Superior temporal gyrus (tissue), 1 donor: Measurements from ENCODE around the gene GLI2.

Experiments
- DNase-seq: peaks from one replicate; pipeline ENCODE4 v3.0.0-alpha.2; 2016; ENCODE audit errors: extremely low spot score

The GLI2 gene

DNA sequence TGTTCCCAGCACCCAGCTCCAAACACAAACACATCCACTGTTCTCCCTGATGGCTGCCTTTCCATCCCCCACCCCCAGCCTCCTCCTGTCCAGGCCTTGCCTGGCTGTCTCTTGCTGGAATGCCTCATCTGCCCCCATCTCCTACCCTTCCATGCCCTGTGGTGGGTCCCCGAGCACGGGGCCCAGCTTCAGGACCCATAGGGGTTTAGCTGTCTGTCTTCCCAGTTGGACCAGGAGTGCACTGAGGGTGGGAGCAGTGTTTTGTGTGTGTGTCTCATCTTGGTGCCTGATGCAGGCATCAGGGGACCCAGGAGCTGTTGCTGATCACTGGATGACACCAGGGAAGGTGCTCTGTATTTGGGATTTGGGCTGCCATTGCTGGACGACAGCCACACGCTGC is 34.5 kb downstream of the GLI2 start:
- no peak for DNase-seq

DNA sequence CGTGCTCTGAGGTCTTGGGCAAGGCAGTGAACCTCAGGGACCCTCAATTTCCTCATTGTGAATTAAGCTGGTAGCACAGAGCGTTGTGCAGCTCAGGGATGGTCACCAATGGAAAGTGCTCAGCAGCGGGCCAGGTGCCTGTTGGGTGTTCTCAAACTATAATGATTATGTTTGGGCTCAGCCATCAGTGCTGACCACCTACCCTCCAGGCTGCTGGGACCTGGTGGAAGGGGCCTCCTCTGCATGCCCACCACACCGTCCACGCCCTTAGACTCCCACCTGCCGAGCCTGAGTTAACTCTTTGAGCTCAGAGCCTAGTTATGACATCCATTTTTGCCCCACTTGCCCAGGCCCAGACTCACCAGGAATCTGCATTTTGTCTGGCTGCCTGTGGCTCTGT is 35.0 kb downstream of the GLI2 start:
- DNase-seq = no peak

DNA sequence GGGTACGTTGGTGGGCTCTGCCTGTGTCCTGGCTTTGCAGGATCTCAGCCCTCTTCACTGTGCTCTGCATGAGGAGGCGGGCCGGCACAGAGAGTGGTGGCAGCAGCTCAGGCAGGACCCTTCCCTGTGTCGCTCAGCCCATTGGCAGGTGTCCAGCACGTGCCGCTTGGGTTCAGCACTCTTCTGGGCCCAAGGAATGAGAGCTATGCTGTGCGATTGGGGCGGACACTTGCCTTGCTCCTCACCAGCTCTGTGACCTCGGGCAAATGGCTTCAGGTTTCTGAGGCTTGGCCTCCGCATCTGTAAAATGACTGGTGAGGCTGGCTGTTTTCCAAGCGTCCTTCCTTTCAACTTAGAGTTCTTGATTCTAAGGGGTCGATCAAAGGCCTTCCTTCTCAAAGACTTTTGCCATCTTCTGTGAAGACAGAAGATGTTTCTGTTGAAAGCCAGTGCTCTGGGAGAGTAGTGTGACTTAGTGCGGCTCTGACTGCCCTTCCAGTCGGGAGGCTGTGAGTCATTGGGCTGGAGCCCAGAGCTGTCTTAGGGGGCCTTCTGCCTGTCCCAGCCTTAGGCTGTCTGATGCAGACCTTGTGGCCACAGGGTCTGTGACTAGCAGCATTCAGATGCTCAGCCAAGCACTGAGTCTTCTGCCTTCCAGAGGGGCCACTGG is 35.6 kb downstream of the GLI2 start:
- DNase-seq = no peak

GRCh38 chr2:120771781-120772208 is 36.1 kb downstream of the GLI2 start:
- DNase-seq = no peak

GRCh38 chr2:120772261-120772660 is 36.6 kb downstream of the GLI2 start:
- no peak for DNase-seq

- no peak for DNase-seq
Observed at GRCh38 chr2:120773186-120773800, 37.6 kb downstream of the GLI2 start.

GRCh38 chr2:120774557-120775160 is 39.0 kb downstream of the GLI2 start:
- DNase-seq = no peak

GRCh38 chr2:120775194-120775593 is 39.5 kb downstream of the GLI2 start:
- DNase-seq = no peak

GRCh38 chr2:120775801-120776589 is 40.3 kb downstream of the GLI2 start:
- no peak for DNase-seq

DNA sequence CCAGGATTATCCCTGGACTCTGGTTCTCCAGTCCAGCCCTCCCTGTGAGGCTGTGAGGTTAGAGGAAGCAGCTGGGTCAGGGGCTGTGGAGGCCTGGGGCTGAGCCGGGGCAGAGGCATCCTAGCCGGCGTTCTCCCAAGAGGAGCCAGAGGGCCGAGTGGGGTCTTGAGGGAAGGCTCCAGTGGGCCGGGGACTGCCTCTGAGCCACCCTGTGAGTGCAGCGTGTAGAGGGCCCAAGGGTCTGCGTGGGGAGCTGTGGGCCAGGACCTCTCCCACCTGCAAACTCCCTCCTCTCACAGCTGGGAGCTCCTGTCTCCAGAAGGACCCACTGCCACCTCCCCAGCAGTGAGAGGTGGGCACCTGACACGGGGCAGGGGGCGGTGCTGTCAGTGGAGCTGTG is 41.0 kb downstream of the GLI2 start:
- no peak for DNase-seq

DNA sequence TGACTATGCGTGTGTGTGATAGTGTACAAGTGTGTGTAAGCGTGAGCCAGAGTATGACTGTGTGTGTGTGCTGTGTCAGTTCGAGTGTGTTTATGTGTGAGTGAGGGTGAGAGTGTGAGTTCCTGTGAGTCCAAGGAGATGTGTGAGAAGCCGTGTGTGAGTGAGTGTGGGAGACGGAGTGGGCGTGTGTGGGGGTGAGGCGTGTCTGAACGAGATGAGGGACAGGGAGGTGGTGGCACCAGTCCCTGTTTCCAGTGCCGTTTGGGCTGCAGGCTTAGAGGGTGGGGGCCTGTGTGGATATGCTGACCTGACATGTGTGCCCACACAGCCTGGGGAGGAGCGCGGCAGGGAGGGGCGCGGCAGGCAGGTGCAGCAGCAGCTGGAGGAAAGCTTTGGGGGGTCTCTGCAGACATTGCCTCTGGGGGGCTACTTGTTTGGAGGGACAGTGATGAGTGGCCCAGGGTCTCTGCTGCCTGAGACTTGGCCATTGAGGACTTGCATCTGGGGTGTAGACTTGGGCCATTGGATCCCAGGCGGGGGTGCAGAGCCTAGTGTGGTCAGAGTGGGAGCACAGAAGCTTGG is 41.6 kb downstream of the GLI2 start:
- DNase-seq = no peak

GRCh38 chr2:120777787-120778186 is 42.1 kb downstream of the GLI2 start:
- DNase-seq = no peak

DNA sequence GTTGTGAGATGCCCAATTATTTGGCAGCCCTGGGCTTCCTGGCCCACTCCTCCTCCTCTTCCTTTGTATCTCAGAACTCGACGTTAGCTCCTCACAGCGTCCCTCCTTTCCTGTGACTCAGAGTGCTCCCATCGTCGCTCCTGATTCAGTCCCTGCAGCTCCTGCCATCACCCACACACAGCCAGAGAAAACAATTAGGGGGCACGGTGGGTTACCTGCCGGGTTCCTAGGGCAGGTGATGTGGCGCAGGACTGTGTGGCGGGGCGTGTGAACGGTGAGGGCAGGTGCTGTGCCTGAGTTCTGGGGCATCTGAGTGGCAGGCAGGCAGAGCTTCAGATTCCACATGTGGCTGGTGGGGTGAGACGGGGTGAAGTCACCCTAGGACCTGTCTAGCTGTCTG is 42.6 kb downstream of the GLI2 start:
- no peak for DNase-seq

- peak; percentile 29 for DNase-seq
Observed at GRCh38 chr2:120779781-120780283, 44.2 kb downstream of the GLI2 start.

DNA sequence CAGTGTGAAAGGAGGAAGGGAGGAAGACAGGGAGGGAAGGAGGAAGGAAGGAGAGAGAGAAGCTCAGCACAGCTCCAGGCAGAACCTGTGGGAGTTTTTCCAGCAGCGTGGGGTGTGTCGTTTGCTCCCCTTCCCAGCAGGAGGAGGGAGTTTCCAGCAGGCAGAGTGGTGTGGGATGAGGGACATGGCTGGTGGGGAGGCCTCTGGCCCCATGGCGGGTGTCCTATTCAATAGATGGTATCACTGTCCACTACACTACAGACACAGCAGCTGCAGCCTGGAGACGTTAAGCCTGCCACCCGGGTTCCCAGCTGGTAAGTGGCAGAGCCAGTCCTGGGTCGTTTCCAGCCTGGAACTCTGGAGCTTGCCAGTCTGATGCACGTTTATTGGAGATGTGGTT is 44.7 kb downstream of the GLI2 start:
- peak; percentile 51 for DNase-seq

- no peak for DNase-seq
Observed at GRCh38 chr2:120783371-120783791, 47.7 kb downstream of the GLI2 start.

DNA sequence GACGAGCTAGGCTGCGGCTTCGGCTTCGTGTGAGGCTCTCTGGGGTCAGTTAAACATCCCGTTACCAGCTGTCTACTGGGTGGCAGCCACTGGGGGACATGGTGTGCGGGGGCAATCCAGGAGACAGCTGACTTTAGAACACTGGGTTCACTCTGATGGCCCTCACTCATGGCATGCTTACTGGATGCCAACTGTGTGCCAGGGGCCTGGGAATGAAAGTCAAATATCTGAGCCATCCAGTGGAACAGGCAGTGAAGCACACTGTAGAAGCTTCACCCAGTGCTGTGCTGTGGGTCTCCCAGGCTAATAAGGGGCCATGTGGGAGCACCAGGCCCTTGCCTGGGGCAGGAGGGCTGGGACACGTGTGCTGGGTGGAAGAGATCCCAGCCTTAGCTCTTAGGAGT is 48.3 kb downstream of the GLI2 start:
- no peak for DNase-seq
